ENCODE measurements around the gene ZNF789.
"Not testable (repeated sequence)": the region's sequence is repeated elsewhere in the genome, so short reads cannot be mapped to it uniquely, and the experiment has no call there.

ZNF789 gene

DNA sequence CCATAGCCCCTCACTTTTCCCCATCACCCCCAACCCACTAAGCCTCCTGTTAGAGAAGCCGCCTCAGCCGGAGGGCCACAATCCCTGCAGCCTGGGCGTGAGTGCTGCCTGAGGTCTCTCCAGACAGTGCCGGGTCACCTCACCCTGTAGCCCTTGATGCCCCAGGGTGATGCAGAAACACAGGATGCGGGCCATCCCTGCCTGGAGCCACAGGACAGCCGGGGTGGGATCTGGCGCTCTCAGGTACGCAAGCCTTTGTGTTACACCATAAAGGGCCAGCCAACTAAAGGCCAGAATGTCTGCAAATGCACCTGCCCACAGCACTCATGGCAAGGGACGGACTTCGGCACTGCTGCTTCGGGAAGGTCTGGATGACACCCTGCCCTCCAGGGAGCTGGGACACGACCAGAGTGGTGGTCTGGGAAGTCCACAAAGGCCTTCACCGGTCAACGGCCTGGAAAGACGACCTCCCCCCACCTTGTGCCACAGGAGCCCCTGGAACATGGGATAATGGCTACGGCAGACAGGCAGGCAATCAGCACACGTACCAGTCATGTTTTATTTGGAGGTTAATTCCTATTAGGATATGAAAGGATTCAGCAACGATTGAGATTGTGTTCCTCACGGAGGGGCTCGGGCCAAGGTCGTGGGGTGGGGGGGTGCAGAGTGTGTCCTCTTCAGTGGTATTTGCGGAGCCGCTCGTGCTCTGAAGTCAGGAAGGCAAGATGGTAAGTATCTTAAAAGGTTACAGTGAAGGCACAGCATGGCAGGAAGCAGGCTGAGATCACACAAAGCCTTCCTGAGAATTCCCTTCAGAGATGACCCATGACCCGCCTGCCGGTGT lies 14.8 kb upstream of the ZNF789 start:
- no peak for DNase-seq (ENCODE audit: low read depth in 2 of 2)

DNA sequence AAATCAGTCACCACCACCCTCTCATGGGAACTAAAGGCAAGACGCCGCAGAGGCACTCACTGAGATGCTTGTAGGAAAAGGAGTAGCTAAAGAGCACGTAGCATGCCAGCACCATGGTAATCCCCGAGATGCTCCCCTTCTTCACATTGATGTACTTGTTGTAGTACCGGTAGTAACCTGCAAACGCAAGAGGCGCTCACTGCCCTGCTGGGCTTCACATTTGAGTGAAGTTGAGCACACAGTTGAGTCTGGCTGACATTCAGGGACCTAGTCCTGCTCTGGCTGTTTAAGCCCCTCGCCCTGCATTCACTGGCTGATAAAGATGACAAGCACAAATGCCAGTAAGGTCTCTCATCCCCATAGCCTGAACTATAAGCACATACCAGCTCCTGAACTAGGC lies 13.6 kb upstream of the ZNF789 start:
- DNase-seq (ENCODE audit: low read depth in 2 of 2), result no peak

DNA sequence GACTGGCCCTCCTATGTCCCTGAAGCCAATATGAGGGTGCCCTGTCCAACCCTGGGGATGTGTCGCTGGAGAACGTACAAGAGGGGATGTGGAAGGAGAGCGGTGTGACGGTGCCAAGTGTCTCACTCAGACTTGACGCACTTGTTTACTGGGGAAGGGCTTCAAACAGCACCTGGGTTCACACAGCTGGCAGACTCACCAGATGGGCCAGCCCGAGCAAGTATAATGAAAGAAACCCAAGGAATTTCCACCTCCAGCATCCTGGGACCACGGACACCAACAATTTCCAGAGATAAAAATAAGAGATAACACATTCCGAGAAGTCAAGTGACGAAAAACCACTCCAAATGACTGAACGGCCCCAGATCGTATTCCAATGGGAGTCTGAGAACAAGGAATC lies 12.0 kb upstream of the ZNF789 start:
- no peak for DNase-seq (ENCODE audit: low read depth in 2 of 2)

DNA sequence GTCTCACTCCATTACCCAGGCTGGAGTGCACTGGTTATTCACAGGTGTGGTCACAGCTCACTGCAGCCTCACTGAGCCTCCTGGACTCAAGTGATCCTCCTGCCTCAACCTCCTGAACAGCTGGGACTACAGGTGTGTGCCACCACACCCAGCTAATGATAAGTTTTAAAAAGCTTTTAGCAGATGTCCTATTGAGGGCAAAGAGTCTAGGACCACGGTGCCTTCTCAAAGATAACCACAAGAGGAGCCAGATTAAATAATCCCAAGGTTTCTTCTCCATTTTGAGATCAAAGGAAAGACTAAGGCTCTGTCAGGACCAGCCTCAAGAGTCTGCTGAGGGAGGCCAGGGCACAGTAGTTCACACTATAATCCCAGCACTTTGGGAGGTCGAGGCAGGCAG lies 11.5 kb upstream of the ZNF789 start:
- DNase-seq (ENCODE audit: low read depth in 2 of 2), result no peak

DNA sequence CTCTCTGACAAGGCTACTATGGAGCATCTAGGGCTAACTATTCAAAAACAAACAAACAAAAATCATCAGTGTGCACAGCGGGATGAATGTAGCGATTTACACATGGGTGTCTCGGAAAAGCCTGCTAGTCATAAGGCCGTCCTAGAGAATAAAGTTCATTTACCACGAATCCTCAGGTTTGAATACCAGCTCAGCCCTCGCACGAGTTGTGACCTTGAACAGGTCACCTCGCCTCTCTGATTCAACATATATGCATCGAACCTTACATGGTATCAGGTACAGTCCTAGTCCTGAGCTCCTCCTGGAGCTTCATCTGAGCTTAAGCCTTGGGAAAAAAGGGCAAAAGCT lies 7.3 kb upstream of the ZNF789 start:
- DNase-seq (ENCODE audit: low read depth in 2 of 2), result no peak

DNA sequence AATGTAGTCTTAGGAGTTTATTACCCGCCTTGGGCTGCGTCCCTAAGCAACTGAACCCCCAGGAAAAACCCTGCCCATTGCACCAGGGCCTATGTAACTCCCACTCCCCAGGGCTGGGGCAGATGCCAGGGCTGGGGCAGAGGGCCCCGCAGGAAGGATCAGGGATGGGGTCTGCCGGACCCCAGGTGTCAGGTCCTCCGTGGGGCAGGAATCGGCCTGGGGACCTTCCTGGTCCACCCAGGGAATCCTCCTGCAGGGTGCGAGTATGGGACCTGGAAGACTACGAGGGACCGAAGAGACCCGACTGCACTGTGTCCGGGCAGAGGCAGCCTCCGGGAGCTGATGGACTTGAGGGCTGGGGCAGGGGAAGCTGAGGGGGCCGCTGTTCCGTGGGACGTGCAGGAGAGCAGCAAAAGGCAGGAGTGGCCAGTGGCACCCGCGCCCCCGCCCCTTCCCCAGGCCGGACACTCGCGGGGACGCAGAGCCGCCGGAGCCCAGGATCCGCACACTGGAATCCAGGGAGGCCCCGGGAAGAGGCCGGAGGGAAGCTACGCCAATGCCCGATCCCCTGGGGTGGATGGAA lies 4.3 kb upstream of the ZNF789 start:
- no peak for DNase-seq (ENCODE audit: low read depth in 2 of 2)

DNA sequence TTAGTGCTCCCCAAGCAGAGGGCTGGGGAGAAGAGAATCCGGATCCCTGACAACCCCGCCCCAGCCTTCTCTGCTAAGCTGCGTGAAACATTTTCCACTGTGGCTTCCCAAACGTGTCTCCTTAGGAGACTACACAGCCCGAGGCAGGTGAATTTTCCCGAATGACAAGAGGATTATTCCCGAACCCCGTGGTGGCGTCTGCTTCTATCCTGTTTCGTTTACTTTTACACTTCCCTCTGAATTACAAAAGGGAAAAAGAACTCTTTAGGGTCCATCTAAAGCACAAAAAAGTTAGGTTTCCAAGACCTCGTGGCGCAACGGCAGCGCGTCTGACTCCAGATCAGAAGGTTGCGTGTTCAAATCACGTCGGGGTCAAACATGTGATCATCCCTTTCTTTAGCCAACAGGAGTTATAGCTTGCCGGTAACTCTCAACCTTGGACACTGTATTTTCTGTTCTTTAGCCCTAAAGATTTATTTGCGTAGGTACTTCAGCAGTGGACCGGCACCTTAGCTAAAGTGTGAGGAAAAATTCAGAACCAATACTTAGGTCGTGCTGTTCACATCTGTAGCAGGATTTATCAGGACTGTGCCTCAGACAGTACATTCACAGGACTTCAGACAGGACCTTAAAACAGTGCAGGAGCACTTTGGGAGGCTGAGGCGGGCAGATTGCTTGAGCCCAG lies 3.2 kb upstream of the ZNF789 start:
- no peak for DNase-seq (ENCODE audit: low read depth in 2 of 2)

DNA sequence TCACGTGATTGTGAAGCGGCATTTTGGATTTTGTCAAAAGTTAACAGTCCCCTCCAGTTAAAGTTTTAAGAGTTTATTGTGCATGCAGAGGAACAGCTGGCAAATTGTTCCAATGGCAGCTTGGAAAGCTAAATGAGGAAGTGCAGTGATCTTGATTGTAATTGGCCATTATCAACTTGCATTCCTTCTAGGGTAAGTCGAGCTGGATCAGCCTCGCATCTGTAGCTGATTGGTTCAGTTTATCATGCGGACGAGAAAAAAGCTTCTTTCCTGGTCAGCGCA lies 566 bp downstream of the ZNF789 start:
- peak in 1 of 2 experiments; percentile 21 for DNase-seq (ENCODE audit: low read depth in 2 of 2)

DNA sequence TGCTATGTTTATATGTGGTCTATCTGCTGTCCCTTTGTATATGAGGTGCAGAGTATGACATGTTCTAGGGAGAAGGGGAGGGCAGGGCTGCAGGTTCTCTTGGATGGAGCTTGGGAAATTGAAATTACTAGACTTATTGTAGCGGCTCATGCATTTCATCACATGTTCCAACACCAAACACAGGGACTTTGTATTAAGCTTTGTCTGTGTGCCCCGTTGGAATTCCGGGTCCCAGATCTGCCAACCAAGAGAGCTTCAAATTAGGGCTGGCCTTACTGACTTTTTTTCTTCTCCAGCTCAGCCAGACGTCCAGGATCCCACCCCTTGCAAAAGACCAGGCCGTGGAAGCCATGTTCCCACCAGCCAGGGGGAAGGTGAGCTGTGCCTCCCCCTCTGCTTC lies 3.4 kb downstream of the ZNF789 start:
- no peak for DNase-seq (ENCODE audit: low read depth in 2 of 2)

DNA sequence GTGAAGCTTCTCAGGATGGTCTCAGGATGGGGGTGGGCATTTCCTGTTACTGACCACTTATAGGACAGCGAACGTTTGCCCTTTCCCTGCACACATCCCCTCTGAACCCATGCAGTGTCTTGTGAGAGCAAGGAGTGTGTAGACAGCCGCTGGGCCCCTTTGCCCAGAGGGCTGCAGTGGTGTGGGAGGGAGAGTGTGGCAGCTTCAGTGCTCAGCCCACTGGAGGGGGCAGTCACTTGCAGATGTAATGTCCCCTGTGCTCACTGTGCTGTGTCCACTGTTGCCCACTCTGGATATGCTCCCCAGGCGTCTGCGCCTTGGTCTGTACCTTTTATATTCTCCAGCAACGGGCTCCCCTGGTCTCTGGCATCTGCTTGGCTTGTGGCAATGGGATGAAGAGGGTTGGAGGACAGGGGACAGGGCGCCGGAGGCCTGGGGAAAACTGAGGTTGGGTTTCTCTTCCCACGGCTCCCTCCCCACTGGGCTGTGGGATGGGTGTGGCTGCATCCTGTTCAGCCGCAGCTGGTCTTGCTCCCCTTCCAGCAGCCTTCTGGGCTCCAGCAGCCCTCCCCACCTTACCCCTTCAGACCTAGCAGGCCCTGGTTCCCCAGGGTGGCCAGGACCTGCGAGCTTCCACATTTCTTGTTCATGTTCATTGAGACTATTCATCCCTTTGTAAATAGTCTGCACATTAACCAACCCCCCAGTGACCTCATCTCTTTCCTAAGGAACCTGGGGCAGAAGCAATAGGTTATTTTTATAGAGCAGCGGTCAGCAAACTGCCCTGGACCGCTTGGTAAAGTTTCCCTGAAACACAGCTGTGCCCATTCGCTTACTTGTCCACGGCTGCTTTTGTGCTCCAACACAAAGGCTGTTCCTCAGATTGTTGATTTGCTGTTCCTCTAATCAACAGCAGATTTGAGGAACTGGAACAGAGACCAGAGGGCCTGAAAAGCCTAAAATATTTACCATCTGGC lies 6.1 kb downstream of the ZNF789 start:
- DNase-seq (ENCODE audit: low read depth in 2 of 2), result no peak

DNA sequence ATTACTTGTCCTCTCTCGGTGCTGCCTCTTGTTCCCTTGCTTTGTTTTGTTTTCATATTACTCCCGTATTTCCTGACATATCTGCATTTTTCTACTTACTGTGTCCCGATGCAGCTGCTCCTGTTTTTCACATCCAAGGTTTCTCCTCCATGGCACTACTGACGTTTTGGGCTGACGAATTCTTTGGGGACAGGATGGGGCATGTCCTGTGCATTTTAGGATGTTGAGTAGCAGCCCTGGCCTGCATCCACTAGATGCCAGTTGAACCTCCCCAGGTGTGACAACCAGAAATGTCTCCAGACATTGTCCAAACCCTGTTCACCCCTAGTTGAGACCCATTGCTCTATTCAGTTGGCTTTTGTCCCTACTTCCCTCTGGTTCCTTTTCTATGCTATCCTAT lies 12.4 kb downstream of the ZNF789 start:
- DNase-seq (ENCODE audit: low read depth in 2 of 2), result no peak

DNA sequence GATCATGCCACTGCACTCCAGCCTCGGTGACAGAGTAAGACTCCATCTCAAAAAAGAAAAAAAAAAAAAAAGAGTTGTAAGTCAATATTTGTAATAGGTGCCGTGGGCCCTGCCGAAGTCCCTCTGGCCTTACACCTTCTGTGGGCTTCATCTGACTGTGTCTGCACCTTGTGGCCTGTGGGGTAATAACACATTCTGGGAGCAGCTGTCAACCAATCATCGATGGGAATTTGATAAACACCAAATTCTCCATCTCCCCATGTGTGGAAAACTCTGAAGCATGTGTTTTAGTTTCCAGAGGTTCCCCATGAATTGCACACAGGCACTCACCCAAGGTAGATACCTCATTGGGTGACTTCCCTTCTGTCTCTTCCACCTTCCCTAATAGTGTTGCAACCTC lies 16.5 kb downstream of the ZNF789 start:
- no peak for DNase-seq (ENCODE audit: low read depth in 2 of 2)

DNA sequence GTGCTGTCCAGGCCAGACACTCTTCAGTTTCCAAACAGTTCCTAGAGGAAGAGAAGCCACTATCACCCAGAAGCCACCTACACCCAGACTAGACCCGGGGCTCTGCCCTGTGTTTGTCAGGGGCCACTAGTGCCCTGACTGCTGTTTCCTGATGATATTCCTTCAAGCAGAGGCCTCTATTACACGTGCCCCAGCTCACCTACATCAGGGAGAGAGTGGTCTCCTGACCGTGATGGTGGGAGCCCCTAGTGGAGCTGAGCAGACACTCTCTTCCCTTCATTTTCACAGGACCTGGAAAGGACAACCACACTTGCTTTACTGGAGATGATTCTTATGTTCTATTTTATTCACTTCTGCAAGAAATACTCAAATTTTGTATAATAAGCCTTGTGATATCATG lies 18.2 kb downstream of the ZNF789 start:
- DNase-seq (ENCODE audit: low read depth in 2 of 2), result no peak

DNA sequence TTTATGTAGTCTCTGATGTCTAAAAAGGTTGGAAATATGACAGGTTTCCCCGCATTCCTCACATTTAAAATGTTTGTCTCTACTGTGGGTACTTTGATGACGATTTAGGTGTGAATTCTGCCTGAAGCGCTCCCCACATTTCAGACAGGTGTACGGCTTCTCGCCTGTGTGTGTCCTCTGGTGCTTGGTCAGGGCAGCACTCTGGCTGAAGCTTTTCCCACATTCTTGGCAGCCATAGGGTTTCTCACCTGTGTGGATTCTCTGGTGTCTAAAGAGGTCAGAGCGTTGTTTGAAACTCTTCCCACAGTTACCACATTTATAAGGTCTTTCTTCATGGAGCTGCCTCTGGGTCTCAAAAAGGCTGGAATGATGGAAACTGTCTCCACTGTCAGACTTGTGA lies 21.1 kb downstream of the ZNF789 start:
- DNase-seq (ENCODE audit: low read depth in 2 of 2), result no peak

DNA sequence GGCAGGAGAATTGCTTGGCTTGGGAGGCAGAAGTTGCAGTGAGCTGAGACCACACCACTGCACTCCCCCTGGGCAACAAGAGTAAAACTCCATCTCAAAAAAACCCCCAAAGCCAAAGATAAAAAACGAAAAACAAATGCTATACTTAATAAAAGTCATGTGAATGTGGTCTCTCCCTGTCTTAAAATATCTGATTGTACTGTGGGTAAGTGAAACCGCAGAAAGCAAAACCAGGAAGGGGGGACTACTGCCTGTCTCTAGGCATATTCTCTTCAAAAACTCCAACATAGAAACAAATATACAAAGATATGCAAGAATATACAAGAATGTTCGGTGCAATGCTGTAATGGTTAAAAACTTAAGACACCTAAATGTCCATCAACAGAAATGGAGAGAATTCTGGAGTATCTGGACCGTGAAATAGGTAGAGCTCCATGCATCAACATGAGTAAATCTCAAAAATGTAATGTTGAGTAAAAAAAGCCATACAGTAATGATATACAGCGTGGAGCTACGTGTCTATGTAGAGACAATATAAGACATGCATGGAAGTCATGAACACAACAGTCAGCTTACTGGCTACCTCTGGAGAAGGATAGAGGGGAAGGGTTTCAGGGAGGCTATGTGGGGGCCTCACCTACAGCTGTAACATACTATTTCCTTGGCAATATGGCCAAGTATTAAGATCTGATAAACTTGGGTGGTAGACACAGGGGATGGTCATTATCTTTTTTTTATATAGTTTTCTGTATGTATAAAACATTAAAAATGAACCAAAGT lies 25.3 kb downstream of the ZNF789 start:
- no peak for DNase-seq (ENCODE audit: low read depth in 2 of 2)

DNA sequence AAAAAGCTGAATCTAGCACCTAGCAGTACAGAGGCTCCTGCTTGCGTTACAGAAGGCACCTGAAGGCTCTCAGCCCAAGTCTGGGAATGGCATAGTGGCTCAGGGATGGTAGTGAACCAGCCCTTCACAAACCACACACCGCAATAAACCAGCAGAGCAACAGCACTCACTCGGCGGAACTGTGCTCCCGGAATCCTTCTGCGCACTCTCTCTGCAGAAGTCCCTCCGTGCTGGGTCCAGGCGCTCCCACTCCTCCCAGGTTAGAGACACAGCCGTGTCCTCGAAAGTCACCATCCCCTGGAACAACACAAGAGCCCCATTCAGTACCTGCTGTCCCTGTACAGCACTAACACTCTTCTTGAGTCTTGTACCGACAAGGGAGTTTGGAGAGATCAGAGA lies 25.9 kb downstream of the ZNF789 start:
- no peak for DNase-seq (ENCODE audit: low read depth in 2 of 2)

DNA sequence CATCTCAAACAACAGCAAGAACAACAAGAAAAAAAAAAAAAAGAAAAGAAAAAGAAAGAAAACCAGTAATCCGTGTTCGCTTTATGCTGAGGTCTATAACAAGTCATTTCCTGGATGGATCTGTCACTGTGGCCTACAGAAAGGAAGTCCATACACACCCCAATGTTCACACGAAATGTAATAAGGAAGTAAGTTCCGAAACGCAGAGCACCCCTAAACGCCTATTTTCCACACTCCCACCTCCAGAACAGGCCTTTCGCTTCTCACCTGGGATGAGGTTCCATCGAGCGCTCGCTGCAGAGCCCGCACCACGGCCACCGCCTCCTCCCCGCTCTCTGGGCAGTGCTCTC lies 26.7 kb downstream of the ZNF789 start:
- no peak for DNase-seq (ENCODE audit: low read depth in 2 of 2)

DNA sequence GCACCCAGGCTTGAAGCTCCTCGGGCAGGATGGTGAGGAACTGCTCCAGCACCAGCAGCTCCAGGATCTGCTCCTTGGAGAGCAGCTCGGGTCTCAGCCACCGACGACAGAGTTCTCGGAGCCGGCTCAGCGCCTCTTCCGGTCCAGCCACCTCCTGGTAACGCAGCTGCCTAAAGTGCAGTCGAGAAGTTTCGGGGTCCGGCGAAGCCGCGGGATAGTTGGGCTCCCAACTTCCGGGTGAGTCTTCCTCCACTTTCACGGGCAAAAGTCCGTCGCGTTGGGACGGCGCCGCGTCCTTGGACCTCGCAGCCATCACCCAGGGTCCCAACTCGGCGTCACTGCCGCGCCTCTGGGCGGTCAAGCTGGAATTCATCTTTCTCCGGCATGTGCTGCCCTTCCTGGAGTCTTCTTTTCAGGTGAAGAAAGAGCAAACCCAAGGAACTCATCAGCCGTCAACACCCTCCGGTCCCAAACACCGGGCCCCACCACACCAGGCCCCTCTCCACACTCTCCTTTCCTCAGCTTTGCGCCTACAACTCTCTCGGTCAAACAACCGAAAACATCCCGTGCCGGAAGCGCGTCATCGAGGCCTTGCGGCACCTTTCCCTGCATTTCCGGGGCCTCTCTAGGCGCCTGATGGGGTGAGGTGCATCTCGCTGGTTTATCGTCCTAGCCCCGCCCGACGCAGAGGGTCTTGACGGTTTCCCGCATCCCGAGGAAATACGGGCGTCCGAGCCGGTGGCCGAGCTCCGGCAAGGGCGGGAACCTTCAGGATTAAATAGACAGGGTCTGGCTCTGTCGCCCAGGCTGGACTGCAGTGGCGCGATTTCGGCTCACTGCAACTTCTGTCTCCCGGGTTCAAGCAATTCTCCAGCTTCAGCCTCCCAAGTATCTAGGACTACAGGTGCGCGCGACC lies 27.3 kb downstream of the ZNF789 start, which contains the start of gene ZNF394:
TSS of gene ZNF394 (minus strand) at position 561 of the 916 bp plus-strand sequence. CDS start at position 373, 188 bp downstream.
- DNase-seq (ENCODE audit: low read depth in 2 of 2), result peak; percentile 71 to 77

DNA sequence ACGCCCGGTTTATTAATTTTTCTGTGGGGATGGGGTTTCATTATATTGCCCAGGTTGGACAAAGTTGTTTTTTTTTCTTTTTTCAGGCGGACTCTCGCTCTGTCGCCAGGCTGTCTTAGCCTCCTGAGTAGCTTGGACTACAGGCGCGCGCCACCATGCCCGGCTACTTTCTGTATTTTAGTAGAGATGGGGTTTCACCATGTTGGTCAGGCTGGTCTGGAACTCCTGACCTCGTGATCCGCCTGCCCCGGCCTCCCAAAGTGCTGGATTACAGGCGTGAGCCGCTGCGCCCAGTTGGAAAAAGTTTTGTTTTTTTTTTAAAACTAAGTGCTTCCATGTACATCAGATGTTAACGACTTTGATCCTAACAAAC lies 27.9 kb downstream of the ZNF789 start:
- no peak for DNase-seq (ENCODE audit: low read depth in 2 of 2)

DNA sequence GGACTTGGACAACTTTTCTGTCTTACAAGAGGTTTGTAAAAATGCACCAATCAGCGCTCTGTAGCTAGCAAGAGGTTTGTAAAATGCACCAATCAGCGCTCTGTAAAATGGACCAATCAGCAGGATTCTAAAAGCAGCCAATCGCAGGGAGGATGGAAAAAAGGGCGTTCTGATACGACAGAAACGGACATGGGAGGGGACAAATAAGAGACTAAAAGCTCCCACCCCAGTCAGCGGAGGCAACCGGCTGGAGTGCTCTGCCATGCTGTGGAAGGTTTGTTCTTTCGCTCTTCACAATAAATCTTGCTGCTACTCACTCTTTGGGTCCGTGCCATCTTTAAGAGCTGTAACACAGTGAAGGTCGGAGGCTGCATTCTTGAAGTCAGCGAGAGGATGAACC lies 28.5 kb downstream of the ZNF789 start:
- DNase-seq (ENCODE audit: low read depth in 2 of 2), result not testable (repeated sequence)

DNA sequence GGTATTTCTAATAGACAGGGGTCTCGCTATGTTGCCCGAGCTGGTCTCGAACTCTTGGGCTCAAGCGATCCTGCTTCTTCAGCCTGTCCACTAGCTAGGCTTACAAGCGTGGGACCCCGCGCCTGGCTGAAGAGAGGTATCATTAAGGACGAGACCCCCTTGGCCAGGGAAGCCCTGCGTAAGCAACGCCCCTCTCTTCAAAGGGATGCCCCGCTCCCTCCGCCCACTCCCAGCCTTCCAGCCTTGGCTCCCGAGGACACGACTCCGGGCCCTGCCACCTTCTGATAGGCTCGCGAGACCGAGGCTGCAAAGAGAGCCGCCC lies 31.6 kb downstream of the ZNF789 start:
- DNase-seq (ENCODE audit: low read depth in 2 of 2), result peak in 1 of 2 experiments; percentile 91

Data from fibroblast of skin of left biceps (primary cell).